HG03280 (cell line): Measurements from ENCODE around the gene IKZF4.
"Not testable (repeated sequence)": the region's sequence is repeated elsewhere in the genome, so short reads cannot be mapped to it uniquely, and the experiment has no call there.

ENCODE experiments used
- ATAC-seq: cut with Tn5 transposase; IDR thresholded peaks from one replicate; pipeline ENCODE4 v1.9.1; 2021; ENCODE audit warnings: mild to moderate bottlenecking, moderate library complexity; ENCODE audit not compliant: unreplicated experiment

The IKZF4 gene

DNA sequence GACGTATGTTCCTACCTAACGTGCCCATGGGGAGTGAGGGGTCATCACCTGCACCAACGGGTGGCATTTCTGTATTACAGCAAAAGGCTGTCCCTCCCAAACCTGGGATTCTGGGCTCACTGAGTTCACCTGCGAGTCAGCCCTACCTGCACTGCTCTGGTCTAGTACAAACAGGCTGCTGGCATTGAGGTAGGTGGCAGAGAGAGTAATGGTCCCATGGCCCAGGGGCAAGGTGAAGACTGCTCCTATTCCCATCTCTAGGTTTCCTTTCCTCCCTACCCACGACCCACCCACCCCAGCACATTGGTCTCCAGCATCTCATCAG is 23.3 kb upstream of the IKZF4 start:
- no peak for ATAC-seq

DNA sequence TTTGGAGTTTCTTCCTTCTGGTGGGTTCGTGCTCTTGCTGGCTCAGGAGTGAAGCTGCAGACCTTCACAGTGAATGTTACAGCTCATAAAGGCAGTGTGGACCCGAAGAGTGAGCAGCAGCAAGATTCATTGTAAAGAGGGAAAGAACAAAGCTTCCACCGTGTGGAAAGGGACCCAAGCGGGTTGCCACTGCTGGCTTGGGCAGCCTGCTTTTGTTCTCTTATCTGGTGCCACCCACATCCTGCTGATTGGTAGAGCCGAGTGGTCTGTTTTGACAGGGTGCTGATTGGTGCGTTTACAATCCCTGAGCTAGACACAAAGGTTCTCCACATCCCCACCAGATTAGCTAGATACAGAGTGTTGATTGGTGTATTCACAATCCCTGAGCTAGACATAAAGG is 21.3 kb upstream of the IKZF4 start:
- not testable (repeated sequence) for ATAC-seq

DNA sequence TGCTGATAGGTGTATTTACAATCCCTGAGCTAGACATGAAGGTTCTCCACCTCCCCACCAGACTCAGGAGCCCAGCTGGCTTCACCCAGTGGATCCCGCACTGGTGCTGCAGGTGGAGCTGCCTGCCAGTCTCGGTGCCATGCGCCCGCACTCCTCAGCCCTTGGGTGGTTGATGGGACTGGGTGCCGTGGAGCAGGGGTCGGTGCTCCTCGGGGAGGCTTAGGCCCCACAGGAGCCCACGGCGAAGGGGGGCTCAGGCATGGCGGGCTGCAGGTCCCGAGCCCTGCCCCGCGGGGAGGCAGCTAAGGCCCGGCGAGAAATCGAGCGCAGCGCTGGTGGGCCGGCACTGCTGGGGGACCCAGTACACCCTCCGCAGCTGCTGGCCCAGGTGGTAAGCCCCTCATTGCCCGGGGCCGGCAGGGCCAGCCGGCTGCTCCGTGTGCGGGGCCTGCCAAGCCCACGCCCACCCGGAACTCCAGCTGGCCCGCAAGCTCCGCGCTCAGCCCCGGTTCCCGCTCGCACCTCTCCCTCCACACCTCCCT is 20.8 kb upstream of the IKZF4 start:
- ATAC-seq: not testable (repeated sequence)

DNA sequence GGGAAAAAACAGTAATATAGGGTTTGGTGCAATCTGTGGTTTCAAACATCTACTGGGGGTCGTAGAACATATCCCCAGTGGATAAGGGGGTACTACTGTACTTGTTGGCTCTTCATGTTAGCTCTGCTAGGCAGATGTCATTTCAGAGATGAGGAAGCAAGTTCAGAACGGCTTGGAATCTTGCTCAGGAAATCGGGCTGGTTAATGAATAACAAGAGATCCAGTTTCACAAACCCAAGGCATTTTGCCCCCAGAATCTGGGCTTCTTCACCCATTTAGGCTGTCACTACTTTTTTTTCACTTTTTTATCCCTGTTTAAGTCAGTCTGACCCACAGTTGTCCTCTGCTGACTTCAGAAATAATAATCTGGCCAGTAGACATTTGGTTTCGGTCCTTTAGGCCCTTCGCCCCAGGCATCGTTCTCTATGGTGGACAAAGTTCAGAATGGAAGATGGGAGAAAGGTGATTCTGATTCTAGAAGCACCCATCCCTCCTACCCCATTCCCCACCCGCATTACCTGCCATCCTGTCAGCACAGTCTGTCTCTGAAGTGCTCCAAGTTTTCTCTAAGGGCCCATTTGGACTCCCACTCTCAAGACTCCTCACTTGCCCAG is 19.2 kb upstream of the IKZF4 start:
- no peak for ATAC-seq

DNA sequence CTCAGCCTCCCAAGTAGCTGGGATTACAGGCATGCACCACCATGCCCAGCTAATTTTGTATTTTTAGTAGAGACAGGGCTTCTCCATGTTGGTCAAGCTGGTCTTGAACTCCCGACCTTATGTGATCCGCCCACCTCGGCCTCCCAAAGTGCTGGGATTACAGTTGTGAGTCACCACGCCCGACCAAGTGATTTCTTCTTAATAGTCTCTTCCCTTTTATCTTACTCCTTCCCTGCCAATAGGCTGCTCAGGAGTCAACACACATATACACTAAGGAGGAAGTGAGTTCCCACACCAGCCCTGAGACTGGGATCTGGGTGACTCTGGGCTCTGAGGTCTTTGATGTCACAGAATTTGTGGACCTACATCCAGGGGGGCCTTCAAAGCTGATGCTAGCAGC is 17.5 kb upstream of the IKZF4 start:
- not testable (repeated sequence) for ATAC-seq

DNA sequence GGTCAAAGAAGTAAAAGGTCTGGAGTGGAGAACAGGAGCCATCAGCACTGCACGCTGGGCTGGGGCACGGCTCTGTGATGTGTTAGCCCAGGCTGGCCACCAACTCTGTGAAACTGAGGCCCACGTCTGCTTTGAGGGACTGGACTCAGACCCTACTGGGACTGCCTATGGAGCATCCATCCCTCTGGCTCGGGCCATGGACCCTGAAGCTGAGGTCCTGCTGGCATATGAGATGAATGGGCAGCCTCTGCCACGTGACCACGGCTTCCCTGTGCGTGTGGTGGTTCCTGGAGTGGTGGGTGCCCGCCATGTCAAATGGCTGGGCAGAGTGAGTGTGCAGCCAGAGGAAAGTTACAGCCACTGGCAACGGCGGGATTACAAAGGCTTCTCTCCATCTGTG is 16.6 kb upstream of the IKZF4 start:
- ATAC-seq: no peak

DNA sequence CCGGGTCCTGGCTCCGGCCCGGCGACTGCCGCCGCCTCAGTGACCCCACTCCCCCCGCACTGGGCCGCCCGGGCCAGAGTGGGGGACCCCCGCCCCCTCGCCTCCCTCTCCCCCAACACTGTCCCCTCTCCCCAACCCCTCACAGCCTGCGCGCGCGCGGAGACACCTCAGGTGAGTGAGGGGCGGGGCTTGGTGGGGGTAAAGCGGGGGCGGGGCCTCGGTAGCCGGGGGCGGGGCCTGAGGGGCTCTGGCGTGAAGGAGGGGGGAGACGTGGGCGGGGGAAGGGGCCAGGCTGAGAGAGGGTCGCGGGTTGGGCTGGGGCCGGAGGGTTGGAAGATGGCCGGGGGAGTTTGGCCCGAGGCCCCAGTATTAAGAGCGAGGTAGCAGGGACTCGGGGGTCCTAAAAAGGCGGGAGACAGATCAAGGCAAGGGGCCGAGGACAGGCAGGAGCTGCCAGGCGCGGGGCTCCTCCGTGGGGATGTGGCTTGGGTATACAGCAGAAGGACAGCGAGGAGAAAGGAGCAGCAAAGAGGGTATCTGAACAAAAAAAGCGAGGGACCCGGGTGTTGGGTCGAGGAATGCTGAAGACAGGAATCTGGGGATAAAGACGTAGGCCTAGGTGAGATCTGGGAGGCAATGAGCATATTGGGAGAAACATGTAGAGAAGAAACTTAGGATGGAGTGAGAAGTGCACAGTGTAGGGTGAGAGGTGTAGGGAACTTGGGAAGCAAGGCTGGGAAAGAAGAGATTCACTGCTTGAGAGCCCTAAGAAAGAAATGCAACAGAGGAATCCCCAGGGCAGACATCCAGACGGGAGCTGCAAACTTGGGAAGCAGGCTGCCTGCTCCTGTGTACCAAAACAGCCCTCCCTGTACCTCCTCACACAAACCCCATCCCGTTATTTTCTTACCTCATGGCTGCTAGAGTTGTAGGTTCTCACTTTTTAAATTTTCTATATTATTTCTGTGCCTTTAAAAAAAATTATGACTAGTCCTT is 13.0 kb upstream of the IKZF4 start:
- ATAC-seq: peak; percentile 39

DNA sequence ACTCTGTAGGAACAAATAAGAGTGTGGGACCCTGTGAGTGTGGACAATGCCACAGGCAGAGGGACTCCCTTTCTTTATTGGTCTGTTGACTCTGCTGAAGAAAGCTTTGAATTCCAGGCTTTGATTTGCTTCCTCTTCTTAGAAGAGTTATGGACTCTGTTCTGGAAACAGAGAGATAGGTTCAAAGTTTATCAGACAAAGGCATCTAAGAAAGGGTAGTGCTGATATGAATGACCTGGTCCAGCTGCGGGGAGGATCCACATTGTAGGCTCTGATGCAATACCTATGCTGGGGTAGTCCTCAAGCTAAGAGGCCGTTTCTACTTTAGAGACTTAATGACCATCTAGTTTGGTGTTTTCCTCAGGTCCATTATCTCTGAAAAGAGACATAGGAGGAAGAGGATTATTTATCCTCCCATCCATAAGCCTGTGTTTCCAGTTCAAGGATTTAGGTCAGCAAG is 10.7 kb upstream of the IKZF4 start:
- ATAC-seq: no peak

DNA sequence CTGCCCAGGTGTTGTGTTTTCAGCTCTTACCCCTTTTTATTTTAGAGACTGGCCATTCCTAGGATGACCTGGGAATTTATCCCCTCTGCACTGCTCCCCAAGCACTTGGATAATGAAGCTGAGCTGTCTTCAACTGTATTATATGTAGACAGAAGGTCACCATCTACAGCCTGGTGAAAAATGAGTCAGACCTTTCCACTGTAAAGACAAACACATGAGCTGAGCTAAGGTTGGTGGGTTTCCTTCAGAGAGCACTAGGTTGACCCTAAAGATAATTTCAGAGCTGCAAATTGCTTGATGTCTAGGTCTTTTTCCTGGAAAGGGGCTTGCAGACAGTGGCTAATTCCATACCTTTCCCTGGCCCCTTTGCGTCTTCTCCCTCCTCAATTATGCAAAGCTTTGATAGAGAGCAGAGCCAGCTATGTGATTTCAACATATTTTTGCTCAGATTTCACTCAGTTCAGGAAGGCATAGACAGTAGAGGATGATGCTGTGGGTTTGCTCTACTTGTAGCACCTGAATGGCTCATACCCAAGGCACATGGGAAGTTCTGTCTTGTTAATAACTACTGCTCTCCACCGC is 9.2 kb upstream of the IKZF4 start:
- no peak for ATAC-seq

DNA sequence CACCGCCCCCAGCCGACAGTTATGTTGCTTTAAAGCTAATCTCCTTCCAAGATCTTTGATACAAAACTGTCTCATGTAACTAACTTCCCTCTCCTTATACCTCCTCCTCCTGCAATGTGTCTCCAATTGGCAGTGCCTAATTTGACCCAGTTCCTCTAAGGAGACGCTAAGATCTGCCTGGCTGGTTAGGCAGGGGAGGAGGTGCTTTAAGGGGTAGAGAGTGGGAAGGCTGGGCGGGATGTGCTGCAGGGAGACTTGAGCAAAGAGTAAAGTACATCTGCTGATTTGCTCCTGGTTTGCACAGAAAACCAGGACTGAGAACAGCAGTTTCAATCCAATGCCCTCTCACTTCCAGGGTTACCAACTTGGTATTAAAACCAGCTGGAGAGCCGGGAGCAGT is 7.4 kb upstream of the IKZF4 start:
- ATAC-seq: no peak

DNA sequence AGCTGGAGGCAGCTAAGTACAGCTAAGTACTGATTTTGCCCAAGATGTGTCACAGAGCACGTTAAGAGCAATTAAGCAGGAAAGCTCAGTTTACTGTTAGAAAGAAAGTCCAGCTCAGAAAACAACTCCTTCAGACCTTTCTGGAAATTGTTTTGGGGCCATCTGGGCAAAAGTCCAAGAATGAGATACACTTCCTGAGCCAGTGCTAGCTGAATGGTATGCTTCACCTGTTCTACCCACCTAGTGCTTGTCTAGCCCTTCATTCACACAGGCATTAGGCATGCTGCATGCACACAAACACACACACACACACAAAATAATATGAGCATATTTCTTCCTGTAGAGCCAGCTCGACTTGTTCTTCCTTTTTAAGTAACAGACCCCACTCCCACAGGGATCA is 6.6 kb upstream of the IKZF4 start:
- ATAC-seq: no peak

DNA sequence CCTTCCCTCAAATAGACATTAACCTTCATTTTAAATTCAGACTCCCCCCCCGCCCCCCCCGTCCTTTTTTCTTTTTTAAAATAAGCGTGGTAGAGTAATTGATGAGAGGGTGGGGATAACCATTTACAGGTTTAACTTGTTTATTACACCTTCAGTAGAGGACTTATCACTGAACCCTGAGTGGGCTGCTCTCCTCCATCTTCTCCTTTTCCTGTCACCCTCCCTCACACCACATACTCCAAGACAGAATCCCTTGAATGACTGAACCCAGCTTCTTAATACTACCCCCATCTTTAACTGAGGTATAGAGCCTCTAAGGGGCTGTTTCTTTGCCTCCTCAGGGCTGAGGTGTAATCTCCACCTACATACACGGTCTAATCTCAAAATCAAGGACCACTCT is 3.7 kb upstream of the IKZF4 start:
- ATAC-seq: no peak

DNA sequence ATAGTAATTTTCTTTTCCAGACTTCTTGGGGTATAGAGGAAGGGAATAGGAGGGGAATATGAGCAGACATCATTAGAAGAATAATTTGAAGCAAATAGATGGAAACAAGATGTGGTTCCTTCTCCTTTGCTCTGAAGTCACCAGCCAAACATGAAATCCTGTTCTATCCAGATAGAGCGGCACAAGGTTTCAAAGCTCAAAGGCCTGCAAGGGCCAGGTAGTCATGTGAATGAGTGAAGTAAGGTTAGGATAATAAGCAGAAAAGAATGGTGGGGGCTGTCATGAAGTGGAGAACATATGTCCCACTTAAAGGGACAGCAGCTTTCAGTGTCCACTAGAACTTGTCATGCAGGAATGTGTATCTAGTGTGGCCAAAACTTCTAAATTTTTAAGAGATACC is 2.5 kb upstream of the IKZF4 start:
- ATAC-seq: no peak

DNA sequence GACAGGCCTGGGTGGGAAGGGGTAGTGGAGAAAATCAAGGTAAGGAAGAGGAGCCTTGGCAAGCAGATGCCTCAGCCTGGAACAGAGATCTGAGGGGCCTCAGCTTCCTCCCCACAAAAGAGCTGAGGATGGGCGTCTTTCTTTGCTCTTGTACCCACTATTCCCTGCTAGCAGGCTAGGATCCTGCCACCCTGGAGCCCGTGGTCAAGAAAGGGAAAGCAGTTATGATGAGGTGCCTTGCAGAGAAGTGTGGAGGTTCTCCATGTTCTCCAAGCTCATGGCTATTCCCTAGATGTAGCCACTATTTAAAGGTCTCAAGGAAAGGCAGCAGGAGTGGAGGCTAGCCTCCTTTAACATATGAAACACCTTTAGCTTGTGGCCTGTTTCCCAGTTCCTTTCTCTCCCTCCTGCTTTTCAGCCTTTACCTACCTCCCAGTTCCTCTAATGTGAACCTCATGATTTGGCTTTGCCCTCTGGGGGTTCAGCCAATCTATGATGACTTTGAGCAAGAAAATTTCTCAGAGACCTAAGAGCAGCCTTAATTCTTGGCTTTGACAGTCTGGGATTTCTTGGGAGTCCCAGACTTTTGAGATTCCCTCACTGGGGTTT is 1.1 kb downstream of the IKZF4 start:
- ATAC-seq: no peak

DNA sequence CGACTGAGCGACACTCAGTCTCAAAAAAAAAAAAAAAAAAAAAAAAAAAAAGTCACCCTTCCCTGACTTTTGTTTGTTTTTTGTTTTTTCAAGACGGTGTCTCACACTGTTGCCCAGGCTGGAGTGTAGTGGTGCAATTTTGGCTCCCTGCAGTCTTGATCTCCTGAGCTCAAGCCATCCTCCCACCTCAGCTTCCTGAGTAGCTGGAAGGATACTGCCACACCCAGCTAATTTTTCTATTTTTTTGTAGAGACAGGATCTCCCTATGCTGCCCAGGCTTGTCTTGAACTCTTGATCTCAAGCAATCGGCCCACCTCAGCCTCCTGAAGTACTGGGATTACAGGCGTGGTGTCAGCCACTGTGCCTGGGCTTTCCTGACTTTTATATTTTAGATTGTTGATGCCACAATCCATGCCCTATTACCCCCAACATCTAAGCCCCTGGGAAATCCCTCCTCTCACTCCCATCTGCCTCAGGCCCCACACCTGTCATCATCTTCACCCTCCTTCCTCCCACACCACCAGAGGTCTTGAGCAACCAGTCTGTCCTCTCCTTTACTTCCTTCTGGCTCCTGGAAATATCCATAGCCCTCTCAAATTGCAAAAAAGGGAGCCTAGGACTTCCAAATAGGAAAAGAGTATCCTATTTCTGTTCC is 7.8 kb downstream of the IKZF4 start:
- ATAC-seq: no peak

DNA sequence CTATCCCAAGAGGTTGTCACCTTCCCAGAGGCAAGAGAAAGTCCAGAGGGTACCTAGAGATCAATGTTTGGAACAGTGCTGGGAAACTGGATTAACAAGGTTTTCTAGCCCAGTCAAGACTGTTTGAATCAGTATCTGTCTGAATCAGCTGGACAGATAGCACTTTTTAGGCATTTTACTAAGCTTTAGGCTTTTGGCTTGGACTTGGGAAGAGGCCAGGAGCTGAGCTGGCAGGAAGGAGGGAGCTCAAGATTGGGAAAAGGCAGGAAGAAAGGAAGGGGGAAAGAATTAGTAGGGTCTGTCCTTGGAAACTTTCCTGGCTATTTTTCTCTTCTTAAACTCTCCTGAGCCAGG is 8.3 kb downstream of the IKZF4 start:
- no peak for ATAC-seq

DNA sequence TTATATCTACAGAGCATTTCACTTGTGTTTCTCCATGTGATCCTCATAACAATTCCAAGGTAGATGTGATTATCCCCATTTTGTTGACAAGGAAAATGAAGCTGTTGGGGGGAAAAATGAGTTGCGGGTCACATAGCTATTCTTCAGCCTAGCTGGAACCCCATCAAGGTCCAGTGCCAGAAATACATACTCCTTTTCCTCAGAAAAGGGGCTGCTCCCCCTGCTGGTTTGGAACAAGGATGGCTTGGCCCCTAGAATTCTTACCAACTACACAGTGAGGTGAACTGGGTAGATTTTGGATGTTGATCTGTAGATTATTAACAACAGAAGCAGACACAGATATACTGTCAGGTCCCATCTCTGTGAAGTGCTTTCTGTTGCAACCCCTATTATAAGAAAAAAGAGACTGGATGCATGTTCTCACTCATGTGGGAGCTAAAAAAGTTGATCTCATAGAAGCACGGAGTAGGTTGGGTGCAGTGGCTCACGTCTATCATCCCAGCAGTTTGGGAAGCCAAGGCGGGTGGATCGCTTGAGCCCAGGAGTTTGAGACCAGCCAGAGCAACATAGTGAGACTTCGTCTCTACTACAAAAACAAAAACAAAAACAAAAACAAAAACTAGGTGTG is 8.9 kb downstream of the IKZF4 start:
- ATAC-seq: no peak

DNA sequence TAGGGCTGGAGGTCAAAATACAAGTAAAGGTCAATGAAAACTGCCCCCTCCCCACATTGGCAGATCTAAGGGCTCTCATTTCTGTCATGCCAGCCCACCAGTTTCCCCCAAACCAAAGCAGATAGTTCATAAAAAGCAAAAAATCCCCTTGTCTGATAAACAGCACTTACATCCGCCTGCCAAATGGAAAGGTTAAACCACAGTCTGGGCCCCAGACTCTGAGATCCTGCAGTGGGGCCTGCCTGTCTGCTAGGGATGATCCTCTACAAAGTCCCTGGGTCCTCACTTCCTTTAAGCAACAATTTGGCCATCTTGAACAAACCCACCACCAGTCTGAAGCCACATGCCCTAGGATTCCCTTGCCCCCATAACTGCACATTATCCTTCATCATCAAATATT is 11.1 kb downstream of the IKZF4 start:
- ATAC-seq: no peak

DNA sequence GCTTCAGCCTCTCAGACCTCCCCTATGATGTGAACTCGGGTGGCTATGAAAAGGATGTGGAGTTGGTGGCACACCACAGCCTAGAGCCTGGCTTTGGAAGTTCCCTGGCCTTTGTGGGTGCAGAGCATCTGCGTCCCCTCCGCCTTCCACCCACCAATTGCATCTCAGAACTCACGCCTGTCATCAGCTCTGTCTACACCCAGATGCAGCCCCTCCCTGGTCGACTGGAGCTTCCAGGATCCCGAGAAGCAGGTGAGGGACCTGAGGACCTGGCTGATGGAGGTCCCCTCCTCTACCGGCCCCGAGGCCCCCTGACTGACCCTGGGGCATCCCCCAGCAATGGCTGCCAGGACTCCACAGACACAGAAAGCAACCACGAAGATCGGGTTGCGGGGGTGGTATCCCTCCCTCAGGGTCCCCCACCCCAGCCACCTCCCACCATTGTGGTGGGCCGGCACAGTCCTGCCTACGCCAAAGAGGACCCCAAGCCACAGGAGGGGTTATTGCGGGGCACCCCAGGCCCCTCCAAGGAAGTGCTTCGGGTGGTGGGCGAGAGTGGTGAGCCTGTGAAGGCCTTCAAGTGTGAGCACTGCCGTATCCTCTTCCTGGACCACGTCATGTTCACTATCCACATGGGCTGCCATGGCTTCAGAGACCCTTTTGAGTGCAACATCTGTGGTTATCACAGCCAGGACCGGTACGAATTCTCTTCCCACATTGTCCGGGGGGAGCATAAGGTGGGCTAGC is 13.9 kb downstream of the IKZF4 start:
- no peak for ATAC-seq

DNA sequence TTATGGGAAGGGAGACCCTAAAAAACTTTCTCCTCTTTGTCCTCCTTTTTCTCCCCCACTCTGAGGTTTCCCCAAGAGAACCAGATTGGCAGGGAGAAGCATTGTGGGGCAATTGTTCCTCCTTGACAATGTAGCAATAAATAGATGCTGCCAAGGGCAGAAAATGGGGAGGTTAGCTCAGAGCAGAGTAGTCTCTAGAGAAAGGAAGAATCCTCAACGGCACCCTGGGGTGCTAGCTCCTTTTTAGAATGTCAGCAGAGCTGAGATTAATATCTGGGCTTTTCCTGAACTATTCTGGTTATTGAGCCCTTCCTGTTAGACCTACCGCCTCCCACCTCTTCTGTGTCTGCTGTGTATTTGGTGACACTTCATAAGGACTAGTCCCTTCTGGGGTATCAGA is 16.3 kb downstream of the IKZF4 start:
- ATAC-seq: no peak
